HG02943 (cell line): ENCODE measurements around the gene PLCL1.
A peak's percentile ranks its signal among the peaks of the same experiment; 100 is the strongest.

Experiments
- ATAC-seq: cut with Tn5 transposase; IDR thresholded peaks from one replicate; pipeline ENCODE4 v1.9.1; 2021; ENCODE audit warnings: mild to moderate bottlenecking, low read depth, moderate library complexity; ENCODE audit not compliant: unreplicated experiment

The PLCL1 gene

DNA sequence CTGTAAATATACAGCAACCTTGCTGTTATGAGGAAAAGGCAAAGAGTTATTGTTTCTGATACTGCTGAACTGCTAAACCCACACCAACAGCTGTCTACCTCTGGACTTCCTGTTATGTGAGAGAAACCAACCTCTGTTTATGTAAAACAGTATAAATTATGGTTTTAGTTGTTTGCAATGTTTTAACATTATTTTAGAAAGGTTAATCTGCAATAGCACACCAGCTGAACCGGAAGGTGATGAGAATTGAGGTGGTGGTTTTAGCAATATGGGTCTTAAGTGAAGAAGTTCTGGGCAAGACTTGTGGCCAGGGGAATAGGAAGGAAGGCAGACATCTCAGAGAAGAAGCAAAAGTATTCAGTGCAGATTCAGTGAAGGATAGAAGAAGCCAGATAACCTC lies 237.8 kb downstream of the PLCL1 start:
- ATAC-seq: peak; percentile 87

DNA sequence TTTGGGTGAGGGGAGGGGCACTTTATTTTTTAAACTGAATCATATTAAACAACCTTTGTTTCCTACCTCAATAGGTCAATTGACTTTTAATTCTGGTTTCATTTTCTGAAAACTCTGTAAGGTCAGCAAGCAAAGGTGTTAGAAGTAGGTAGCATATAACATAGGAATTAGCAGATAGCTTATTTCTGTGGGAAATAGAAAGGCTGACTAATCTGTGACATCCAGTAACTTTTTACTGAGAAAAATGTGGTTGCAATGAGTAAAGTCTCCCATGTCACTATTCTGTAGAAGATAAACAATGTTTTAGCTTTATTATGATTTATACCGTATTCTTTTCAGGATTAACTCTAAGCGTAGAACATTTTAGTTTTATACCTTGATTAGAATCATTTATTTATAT lies 240.4 kb downstream of the PLCL1 start:
- no peak for ATAC-seq

DNA sequence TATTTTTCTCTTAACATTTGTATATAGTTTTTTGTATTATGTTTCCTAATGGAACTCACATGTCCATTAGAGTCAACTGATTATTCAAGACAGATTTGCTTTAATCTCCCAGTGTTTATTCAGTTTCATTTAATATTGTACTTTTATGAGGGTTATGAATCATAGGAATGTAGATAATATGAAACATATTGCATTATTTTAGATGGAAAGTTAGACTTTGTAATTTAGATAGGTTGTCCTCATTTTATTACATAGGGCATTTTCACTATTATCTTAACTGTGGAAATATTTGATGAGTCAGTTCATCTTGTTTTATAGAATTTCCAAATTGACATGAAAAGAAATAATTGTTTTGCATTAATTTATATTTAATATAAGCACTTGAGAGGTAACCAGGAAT lies 240.8 kb downstream of the PLCL1 start:
- no peak for ATAC-seq

- ATAC-seq: no peak
These were observed 248.3 kb downstream of the PLCL1 start for GRCh38 chr2:198052741-198053140.

GRCh38 chr2:198053148-198053547 lies 248.8 kb downstream of the PLCL1 start:
- no peak for ATAC-seq

DNA sequence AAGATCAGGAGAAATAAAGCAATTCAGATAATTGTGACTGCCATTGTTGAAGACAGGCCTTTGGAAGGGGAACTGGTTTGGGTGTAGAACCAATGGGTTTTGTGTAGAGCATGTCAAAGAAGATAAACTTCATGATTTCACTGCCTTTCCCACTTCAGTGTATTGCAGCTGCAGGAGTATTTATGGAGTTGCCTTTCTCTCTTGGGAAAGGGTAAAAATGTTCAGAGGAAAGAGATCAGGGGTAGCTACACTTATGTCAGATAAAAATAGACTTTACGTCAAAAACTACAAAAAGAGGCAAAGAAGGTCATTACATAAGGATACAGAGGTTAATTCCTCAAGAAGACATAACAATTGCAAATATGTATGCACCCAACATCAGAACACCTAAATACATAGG lies 249.4 kb downstream of the PLCL1 start:
- no peak for ATAC-seq

DNA sequence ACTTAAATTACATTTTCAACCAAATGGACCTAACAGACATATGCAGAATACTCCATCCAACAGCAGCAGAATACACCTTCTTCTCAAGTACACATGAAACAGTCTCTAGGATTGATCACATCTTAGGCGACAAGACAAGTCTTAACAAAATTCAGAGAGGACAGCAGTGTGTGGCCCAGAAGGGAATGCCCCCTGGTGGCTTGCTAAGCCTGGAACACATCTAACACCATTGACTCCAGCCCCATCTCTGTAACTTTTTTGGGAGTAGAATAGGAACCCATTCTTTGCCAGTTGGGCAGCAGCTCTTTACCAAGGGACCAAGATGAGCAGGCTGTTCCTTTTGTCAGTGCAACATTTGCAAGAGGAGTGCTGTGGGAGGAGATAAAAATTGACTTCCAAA lies 249.9 kb downstream of the PLCL1 start:
- ATAC-seq: no peak

DNA sequence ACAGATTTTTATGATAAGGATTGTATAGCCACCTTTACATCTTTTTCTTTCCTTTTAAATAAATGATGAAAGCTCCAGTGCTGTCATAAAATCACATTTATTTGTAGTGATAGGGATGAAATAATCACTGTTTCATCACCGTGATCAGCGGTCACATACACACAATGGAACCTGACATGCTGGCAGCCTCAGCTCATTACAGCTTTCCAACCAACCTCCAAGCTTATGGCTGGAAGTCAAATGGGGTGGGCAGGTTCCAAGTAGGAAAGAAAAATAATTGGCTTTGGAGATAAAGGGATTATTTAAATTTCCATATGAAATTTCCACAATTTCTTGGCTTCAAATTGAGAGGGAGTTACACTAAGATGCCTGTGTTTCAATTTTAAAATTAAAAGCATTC lies 251.3 kb downstream of the PLCL1 start:
- ATAC-seq: no peak

DNA sequence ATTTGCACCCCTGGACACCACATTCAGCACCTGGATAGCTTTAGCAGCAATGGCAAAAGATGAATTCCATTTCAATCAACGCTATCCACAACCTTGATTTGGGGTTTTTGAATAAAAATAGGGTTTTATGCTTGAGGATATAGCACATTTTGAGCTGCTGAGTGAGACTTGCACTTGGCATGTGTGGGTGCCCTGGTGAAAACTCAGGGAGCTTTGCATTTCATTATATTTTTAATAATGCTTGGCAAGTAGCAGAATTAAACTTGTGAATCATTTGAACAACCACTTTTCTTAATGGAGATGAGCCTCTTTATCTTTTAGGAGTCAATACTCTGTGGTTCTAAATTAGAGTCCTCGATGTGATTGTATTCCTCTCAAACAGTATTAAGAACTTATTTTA lies 252.4 kb downstream of the PLCL1 start:
- ATAC-seq: no peak

DNA sequence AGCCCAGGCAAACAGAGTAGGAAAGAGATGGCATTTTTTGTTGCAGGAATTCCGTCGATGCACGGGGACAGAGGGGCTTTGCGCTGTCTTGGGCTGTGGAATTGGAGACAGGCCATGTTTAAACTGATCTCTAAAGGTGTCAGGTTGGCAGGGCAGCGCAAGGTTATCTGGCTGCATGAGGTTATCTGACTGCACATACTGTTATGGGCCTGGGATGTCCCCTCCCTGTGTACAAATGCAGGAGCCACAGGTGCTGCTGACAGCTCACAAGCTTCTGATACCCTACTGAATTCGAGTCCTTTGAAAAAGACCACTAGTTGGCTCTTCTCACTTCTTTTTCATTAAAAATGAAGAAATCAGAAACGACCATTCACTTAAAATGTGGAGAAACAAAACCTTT lies 255.4 kb downstream of the PLCL1 start:
- ATAC-seq: no peak

DNA sequence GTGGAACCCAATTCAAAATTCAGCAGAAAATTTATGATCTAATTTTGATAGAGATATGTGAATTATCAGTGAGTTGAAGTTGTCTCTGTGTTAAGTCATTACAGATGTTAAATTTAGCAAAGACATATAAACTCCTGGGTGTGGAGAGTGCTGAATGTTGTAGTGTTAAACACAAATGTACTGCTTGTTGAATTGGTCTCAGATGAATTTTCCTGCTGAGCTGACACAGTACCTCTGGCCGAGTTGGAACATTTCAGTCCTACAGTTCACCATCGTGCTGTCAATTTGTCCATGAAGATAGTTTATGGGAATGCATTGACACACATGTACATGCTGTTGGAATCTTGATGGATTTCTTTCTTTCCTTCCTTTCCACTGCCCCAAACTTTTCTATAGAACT lies 255.9 kb downstream of the PLCL1 start:
- ATAC-seq: no peak

- no peak for ATAC-seq
These were observed 258.4 kb downstream of the PLCL1 start for GRCh38 chr2:198062826-198063225.

GRCh38 chr2:198063242-198063641 lies 258.8 kb downstream of the PLCL1 start:
- no peak for ATAC-seq

GRCh38 chr2:198065322-198065721 lies 260.9 kb downstream of the PLCL1 start:
- no peak for ATAC-seq

DNA sequence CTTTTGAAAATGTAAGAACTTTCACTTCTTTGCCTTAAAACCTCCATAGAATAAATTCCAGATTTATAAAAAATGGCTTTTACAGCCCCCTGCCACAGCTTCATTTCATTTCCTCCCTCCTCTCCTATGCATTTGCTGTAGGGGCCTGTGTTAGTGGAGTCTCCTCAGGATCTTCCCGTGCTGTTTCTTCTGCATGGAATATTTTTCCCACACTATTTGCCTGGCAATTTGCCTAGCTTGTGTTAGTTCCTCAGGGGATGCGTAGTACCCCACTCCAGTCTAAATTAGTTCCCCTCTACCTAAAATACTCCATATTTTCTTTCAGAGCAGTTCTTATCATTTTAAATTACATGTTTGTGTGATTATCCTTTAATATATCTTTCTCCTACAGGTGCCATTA lies 262.2 kb downstream of the PLCL1 start:
- no peak for ATAC-seq

DNA sequence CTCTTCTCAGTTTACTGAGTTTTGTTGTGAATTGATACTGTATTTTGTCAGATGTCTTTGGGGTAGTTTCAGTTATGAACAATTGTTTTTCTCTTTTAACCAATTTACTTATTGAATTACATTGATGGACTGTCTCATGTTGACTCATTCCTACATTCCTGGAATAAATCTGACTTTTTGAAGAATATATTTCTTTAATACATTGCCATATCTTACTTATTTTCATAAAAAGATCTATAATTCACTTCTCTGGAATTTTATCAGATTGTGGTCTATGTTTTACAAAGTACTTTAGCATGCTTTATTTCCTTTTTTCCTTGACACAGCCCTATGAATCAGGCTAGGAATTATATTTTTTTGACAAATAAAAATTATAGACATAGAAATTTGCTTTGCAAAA lies 268.3 kb downstream of the PLCL1 start:
- ATAC-seq: no peak

- ATAC-seq: no peak
These were observed 268.9 kb downstream of the PLCL1 start for GRCh38 chr2:198073253-198073652.

- no peak for ATAC-seq
These were observed 273.1 kb downstream of the PLCL1 start for GRCh38 chr2:198077477-198077876.

GRCh38 chr2:198080879-198081765 lies 276.7 kb downstream of the PLCL1 start:
- no peak for ATAC-seq

GRCh38 chr2:198084156-198084555 lies 279.8 kb downstream of the PLCL1 start:
- no peak for ATAC-seq

DNA sequence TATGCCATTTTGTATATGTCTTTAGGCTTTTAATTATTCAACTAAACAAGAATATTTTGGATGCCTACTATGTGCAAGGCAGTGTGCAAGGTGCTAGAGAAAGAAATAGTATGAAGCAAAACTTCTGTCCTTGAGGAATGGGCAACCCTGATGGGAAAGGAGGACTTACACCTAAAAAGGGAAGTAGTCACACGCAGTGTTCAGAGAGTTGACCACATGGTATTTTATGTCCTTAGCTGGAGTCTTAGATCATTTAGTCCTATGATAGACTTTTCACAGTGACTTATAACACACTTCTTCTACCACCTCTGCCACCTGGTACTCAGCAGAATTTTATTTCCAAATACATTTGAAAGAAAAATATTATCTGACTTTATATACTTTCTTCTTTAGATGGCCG lies 291.6 kb downstream of the PLCL1 start:
- ATAC-seq: no peak

DNA sequence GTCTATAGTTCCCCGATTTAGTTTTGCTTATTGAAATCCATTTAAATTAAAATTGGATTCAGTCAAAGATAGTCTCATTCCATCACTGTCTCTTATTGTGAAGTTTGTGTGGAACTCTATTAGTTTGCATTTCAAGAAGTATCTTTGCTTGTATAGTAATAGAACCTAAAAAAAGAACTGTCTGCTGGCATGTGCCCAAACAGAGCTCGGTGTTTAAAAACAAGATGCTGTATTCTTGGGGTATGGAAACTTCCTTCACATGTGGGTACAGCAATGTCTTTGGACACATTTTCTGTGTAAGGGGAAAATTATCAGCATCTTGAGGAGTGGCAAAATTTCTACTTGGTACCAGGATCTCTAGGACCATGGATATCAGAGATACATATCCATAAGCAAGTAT lies 292.6 kb downstream of the PLCL1 start:
- ATAC-seq: no peak

DNA sequence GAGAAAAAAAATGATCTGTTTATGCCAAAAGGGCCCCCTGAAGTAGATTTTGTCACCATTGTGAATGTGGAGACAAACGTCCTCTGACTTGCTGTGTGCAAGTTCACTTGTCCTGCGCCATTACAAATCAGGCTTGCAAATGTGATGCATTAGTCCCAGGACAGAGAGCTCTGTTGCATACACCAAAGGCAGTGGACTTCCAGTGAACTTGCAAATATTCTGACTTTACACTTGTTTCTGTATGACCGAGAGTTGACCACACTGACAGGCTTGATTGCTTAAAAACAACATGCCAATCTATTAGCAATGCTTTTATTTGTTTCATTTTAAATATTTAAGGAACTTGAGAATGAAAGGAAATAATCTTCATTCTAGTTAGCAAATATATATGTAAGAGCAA lies 293.2 kb downstream of the PLCL1 start:
- ATAC-seq: no peak
